OCI-LY7 (cell line): Measurements from ENCODE around the gene MIA.

ENCODE experiments used
- CTCF ChIP-seq: fragments of 200-600 bp; sonication (generic); conservative IDR thresholded peaks from 2 replicates; pipeline ENCODE4 v1.5.1; 2014; ENCODE audit warnings: mild to moderate bottlenecking, antibody characterized with exemption, low read length, moderate library complexity, mixed read lengths
- EZH2phosphoT487 ChIP-seq: fragments of 200-600 bp; sonication (generic); IDR thresholded peaks from 2 replicates; pipeline ENCODE4 v1.6.1; 2018; ENCODE audit warnings: low read depth, borderline replicate concordance, mild to moderate bottlenecking, mixed run types, antibody characterized with exemption, low read length, moderate library complexity, mixed read lengths

DNA sequence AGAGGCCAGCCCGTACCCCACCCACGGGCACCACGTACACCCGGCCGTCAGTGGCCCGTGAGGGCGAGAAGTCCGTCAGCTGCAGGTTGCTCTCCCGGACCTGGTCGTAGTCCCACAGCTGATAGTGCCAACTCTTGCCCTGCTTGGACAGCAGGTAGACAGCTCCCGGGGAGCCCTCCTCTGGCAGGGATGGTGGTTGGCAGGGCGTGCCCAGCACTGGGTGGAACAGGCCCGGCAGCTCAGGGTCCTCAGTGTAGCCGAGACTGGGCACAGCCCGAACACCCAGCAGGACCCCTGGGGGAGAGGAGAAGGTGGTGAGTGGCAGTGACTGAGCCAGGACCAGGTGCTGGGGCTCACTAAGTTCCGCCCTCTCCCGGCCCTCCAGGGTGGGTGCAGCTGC is 32.8 kb upstream of the MIA start:
- TF ChIP-seq CTCF (no peak), EZH2phosphoT487 (no peak)
